Measurements from ENCODE around the gene SMCHD1.
"Not testable (repeated sequence)": the region's sequence is repeated elsewhere in the genome, so short reads cannot be mapped to it uniquely, and the experiment has no call there.

GRCh38 chr18:2852460-2852859 lies 196.9 kb downstream of the SMCHD1 start:
- not testable (repeated sequence) for TF ChIP-seq BHLHE40 (IDR thresholded peaks at IDR 0.05; ENCODE audit: borderline replicate concordance in 1 of 2, low read depth in 2 of 2, low read length in 1 of 2); KLF5 (IDR thresholded peaks at IDR 0.05; ENCODE audit: partially characterized antibody); PBX3 (IDR thresholded peaks at IDR 0.05; ENCODE audit: insufficient replicate concordance, low read depth, low read length); NR2C2 (IDR thresholded peaks at IDR 0.05; ENCODE audit: borderline replicate concordance, control insufficient read depth, insufficient read length, low read depth); YY1 (IDR thresholded peaks at IDR 0.05; ENCODE audit: low read depth, low read length); POLR2AphosphoS5 (IDR thresholded peaks at IDR 0.05; ENCODE audit: low read length); HDAC2 (IDR thresholded peaks at IDR 0.05); KAT2A (conservative IDR thresholded peaks at IDR 0.05; ENCODE audit: control insufficient read depth, low read depth, low read length); PAX5 (IDR thresholded peaks at IDR 0.05; ENCODE audit: borderline replicate concordance, low read depth, low read length)
- TF ChIP-seq, protein P1, sequence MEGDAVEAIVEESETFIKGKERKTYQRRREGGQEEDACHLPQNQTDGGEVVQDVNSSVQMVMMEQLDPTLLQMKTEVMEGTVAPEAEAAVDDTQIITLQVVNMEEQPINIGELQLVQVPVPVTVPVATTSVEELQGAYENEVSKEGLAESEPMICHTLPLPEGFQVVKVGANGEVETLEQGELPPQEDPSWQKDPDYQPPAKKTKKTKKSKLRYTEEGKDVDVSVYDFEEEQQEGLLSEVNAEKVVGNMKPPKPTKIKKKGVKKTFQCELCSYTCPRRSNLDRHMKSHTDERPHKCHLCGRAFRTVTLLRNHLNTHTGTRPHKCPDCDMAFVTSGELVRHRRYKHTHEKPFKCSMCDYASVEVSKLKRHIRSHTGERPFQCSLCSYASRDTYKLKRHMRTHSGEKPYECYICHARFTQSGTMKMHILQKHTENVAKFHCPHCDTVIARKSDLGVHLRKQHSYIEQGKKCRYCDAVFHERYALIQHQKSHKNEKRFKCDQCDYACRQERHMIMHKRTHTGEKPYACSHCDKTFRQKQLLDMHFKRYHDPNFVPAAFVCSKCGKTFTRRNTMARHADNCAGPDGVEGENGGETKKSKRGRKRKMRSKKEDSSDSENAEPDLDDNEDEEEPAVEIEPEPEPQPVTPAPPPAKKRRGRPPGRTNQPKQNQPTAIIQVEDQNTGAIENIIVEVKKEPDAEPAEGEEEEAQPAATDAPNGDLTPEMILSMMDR (IDR thresholded peaks at IDR 0.05 in 2 of 3, conservative IDR thresholded peaks at IDR 0.05 in 1 of 3; ENCODE audit: control insufficient read depth in 2 of 3, extremely low read depth in 1 of 3, insufficient read depth in 1 of 3, low read depth in 3 of 3, low read length in 3 of 3) = not testable (repeated sequence)
- TF ChIP-seq, protein P2, sequence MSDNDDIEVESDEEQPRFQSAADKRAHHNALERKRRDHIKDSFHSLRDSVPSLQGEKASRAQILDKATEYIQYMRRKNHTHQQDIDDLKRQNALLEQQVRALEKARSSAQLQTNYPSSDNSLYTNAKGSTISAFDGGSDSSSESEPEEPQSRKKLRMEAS (IDR thresholded peaks at IDR 0.05; ENCODE audit: low read depth, low read length) = not testable (repeated sequence)
- TF ChIP-seq, protein P3, sequence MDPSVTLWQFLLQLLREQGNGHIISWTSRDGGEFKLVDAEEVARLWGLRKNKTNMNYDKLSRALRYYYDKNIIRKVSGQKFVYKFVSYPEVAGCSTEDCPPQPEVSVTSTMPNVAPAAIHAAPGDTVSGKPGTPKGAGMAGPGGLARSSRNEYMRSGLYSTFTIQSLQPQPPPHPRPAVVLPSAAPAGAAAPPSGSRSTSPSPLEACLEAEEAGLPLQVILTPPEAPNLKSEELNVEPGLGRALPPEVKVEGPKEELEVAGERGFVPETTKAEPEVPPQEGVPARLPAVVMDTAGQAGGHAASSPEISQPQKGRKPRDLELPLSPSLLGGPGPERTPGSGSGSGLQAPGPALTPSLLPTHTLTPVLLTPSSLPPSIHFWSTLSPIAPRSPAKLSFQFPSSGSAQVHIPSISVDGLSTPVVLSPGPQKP (IDR thresholded peaks at IDR 0.05; ENCODE audit: low read depth, low read length) = not testable (repeated sequence)
